HCT116 (cell line): ENCODE data around the gene KANK4. TPM values are rescaled to one million over a fixed set of nuclear protein-coding genes. Genes with fewer than 3 reads are reported as not detected.

Experiments used
- ATAC-seq: fragments of 200-7000 bp; cut with Tn5 transposase; 2 replicates; pipeline ENCODE4 v1.9.1; 2020; ENCODE audit warnings: mild to moderate bottlenecking, moderate library complexity
- BruUV-seq: library from RNA; stranded (reverse); fragments of 400-500 nt; replicated peaks from 2 replicates; lab custom pipeline; 2021; lab: Mats Ljungman, UMichigan
- CTCF ChIA-PET: fragments of 300-600 bp; sonication (Branson Sonifier 250); formaldehyde crosslinking; loops from one replicate; lab custom pipeline; 2021; ENCODE audit warnings: antibody characterized with exemption; lab: Charles Lee
- POLR2A ChIA-PET: fragments of 300-600, 350-600 bp; sonication (Branson Sonifier 250); formaldehyde crosslinking; loops from one replicate; lab custom pipeline; 2021; ENCODE audit warnings: antibody characterized with exemption; lab: Charles Lee
- RAD21 ChIA-PET, 2 experiments: fragments of 300-600 bp; sonication (Branson Sonifier 250); formaldehyde crosslinking; loops; one replicate each; lab custom pipeline; 2023; ENCODE audit warnings: low total read pairs in 2 of 2; ENCODE audit not compliant: uncharacterized antibody in 2 of 2, unreplicated experiment in 2 of 2, low non-redundant PET in 1 of 2; lab: Charles Lee
- DNase-seq: peaks from one replicate; pipeline ENCODE4 v3.0.0-alpha.2; 2010; ENCODE audit warnings: low read depth, low spot score
- H2AFZ ChIP-seq: fragments of 200-600 bp; shearing (Covaris generic), sonication (generic); 2 replicates; pipeline ENCODE4 v1.6.1; 2017; ENCODE audit warnings: low read depth, mixed run types, mixed read lengths, antibody characterized with exemption, low read length; ENCODE audit not compliant: poor library complexity, severe bottlenecking
- H3K27ac ChIP-seq: 2 replicates; pipeline ENCODE4 v1.5.1; 2012; ENCODE audit warnings: low read depth, low read length
- H3K27me3 ChIP-seq: fragments of 200-600 bp; sonication (generic); 2 replicates; pipeline ENCODE4 v1.6.1; 2016; ENCODE audit warnings: mixed run types, low read length, mixed read lengths; ENCODE audit not compliant: insufficient read depth
- H3K36me3 ChIP-seq, 2 experiments: fragments of 200-500 bp in 1 of 2; fragments of 200-600 bp in 1 of 2; sonication (Bioruptor generic) in 1 of 2; sonication (generic) in 1 of 2; 2 replicates each; pipeline versions ENCODE4 v1.5.1 to v1.6.1; 2014 to 2016; ENCODE audit warnings: low read length in 2 of 2, inconsistent platforms in 1 of 2, mixed read lengths in 1 of 2, mixed run types in 1 of 2; ENCODE audit not compliant: insufficient read depth in 2 of 2, control insufficient read depth in 1 of 2
- H3K4me1 ChIP-seq, 2 experiments: fragments of 200-600 bp in 1 of 2; sonication (generic) in 1 of 2; 2 replicates each; pipeline versions ENCODE4 v1.5.1 to v1.6.1; 2012 to 2017; ENCODE audit warnings: low read length in 2 of 2, inconsistent platforms in 1 of 2, mild to moderate bottlenecking in 1 of 2, mixed read lengths in 1 of 2, mixed run types in 1 of 2, moderate library complexity in 1 of 2; ENCODE audit not compliant: insufficient read depth in 2 of 2, control insufficient read depth in 1 of 2
- H3K4me2 ChIP-seq: fragments of 200-600 bp; sonication (generic); 2 replicates; pipeline ENCODE4 v1.6.1; 2017; ENCODE audit warnings: mixed run types, low read length, mixed read lengths
- H3K4me3 ChIP-seq, 2 experiments: fragments of 200-600 bp in 1 of 2; sonication (generic) in 1 of 2; replicated peaks in 1 of 2; 2 replicates each; pipeline ENCODE4 v1.5.1; 2011 to 2016; ENCODE audit warnings: low read length in 2 of 2, control low read depth in 1 of 2, low read depth in 1 of 2, mild to moderate bottlenecking in 1 of 2, mixed read lengths in 1 of 2, mixed run types in 1 of 2
- H3K79me2 ChIP-seq: fragments of 200-600 bp; sonication (generic); 2 replicates; pipeline ENCODE4 v1.6.1; 2017; ENCODE audit warnings: mild to moderate bottlenecking, mixed run types, low read length, moderate library complexity, mixed read lengths; ENCODE audit not compliant: insufficient read depth
- H3K9ac ChIP-seq: fragments of 200-600 bp; sonication (generic); 2 replicates; pipeline ENCODE4 v1.6.1; 2016; ENCODE audit warnings: low read length, mixed read lengths
- H3K9me2 ChIP-seq: fragments of 200-600 bp; sonication (generic), shearing (Covaris generic); 2 replicates; pipeline ENCODE4 v1.6.1; 2017; ENCODE audit warnings: mixed run types, mild to moderate bottlenecking, moderate library complexity; ENCODE audit not compliant: insufficient read depth
- H3K9me3 ChIP-seq, 2 experiments: fragments of 200-500 bp in 1 of 2; fragments of 200-600 bp in 1 of 2; sonication (Bioruptor generic) in 1 of 2; sonication (generic) in 1 of 2; 2 replicates each; pipeline ENCODE4 v1.6.1; 2014 to 2017; ENCODE audit warnings: low read length in 2 of 2, mixed read lengths in 2 of 2, inconsistent platforms in 1 of 2, low read depth in 1 of 2, mild to moderate bottlenecking in 1 of 2, mixed run types in 1 of 2, moderate library complexity in 1 of 2; ENCODE audit not compliant: control insufficient read depth in 1 of 2, insufficient read depth in 1 of 2
- H4K20me1 ChIP-seq: fragments of 200-600 bp; sonication (generic), shearing (Covaris generic); 2 replicates; pipeline ENCODE4 v1.6.1; 2017; ENCODE audit warnings: mixed run types, mild to moderate bottlenecking, moderate library complexity; ENCODE audit not compliant: insufficient read depth
- CBX3 ChIP-seq: IDR thresholded peaks from 2 replicates; pipeline ENCODE4 v1.6.1; 2012; ENCODE audit warnings: low read depth
- CEBPB ChIP-seq: IDR thresholded peaks from 2 replicates; pipeline ENCODE4 v1.6.1; 2012; ENCODE audit warnings: low read depth
- ELF1 ChIP-seq: IDR thresholded peaks from 2 replicates; pipeline ENCODE4 v1.6.1; 2012; ENCODE audit warnings: low read depth, borderline replicate concordance
- EZH2 ChIP-seq: fragments of 200-600 bp; sonication (generic); IDR thresholded peaks from 2 replicates; pipeline ENCODE4 v1.6.1; 2017; ENCODE audit warnings: antibody characterized with exemption, mixed run types
- FOSL1 ChIP-seq: IDR thresholded peaks from 2 replicates; pipeline ENCODE4 v1.6.1; 2012; ENCODE audit warnings: low read depth
- JUND ChIP-seq: IDR thresholded peaks from 2 replicates; pipeline ENCODE4 v1.6.1; 2012
- POLR2A ChIP-seq: IDR thresholded peaks from 2 replicates; pipeline ENCODE4 v1.7.0; 2011; ENCODE audit warnings: borderline replicate concordance; ENCODE audit not compliant: insufficient read depth, insufficient read length; ENCODE audit errors: extremely low read depth
- POLR2AphosphoS5 ChIP-seq: IDR thresholded peaks from 2 replicates; pipeline ENCODE4 v1.6.1; 2011; ENCODE audit warnings: mild to moderate bottlenecking, low read depth, low read length, moderate library complexity
- RAD21 ChIP-seq: IDR thresholded peaks from 2 replicates; pipeline ENCODE4 v1.6.1; 2012; ENCODE audit warnings: low read depth, mild to moderate bottlenecking
- SP1 ChIP-seq: IDR thresholded peaks from 2 replicates; pipeline ENCODE4 v1.6.1; 2012; ENCODE audit warnings: low read depth
- YY1 ChIP-seq: IDR thresholded peaks from 2 replicates; pipeline ENCODE4 v1.6.1; 2011; ENCODE audit warnings: low read length, low read depth, moderate library complexity, mild to moderate bottlenecking; ENCODE audit not compliant: insufficient replicate concordance; ENCODE audit errors: extremely low read depth
- ZFX ChIP-seq: fragments of 450-650 bp; IDR thresholded peaks from 2 replicates; pipeline ENCODE4 v1.6.1; 2017
- intact Hi-C: fragments of 100-400 bp; cut with micrococcal nuclease; formaldehyde crosslinking; loops from 2 replicates; pipeline ENCODE4 v1.10.0; 2022
- total RNA-seq: library from RNA; stranded (reverse); gene quantifications from one replicate; pipeline ENCODE4 v1.2.1, GENCODE V29; 2021; ENCODE audit not compliant: unreplicated experiment
- TF ChIP-seq, protein P1 (sequence below): IDR thresholded peaks from 2 replicates; pipeline ENCODE4 v1.6.1; 2012
- TF ChIP-seq, protein P2 (sequence below): IDR thresholded peaks from 2 replicates; pipeline ENCODE4 v1.6.1; 2012; ENCODE audit warnings: low read depth
- TF ChIP-seq, protein P3 (sequence below): IDR thresholded peaks from 2 replicates; pipeline ENCODE4 v1.6.1; 2012

The KANK4 gene
- total RNA-seq, 1 experiment from 2014 or later: not detected

DNA sequence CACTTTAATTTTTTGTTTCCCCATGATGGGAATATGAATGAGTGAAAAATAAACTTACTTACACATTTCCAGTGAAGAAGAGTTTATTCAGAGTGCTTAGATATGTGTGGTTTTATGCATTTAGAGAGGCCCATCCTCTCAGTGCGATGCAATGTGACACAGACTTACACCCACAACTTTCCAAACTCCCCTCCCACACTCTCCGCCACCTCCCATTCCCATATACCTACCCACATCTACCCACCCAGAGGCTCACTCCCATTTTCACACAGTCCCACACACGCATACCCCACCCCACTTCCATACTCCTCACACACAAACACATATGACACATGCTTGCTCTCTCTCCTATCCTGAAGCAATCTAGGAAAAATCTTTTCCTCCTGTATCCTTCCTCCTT, 21.9 kb upstream of the KANK4 start:
- H3K9ac ChIP-seq: no peak overlapping the region
- no peak overlapping the region for H3K4me2 ChIP-seq
- no peak for TF ChIP-seq POLR2A
- no peak for TF ChIP-seq EZH2
- no peak for TF ChIP-seq ELF1
- TF ChIP-seq YY1: no peak
- no peak for TF ChIP-seq RAD21
- H3K79me2 ChIP-seq: no peaks in the 10 kb centered on the region
- POLR2A ChIA-PET: no interaction called here
- BruUV-seq: no TSS peak
- no peaks in the 10 kb centered on the region for H3K4me1 ChIP-seq
- no peak overlapping the region for H3K4me3 ChIP-seq
- H3K9me3 ChIP-seq: no peaks in the 10 kb centered on the region
- no peaks in the 10 kb centered on the region for H3K27me3 ChIP-seq
- CTCF ChIA-PET: no interaction called here
- intact Hi-C loops: no loop called here
- DNase-seq (no peak), ATAC-seq (no peak)
- no peaks in the 10 kb centered on the region for H3K36me3 ChIP-seq
- no peaks in the 10 kb centered on the region for H4K20me1 ChIP-seq
- H3K9me2 ChIP-seq: no peaks in the 10 kb centered on the region
- H3K27ac ChIP-seq: no peak overlapping the region
- H2AFZ ChIP-seq: no peak overlapping the region
- RAD21 ChIA-PET: no interaction called here

DNA sequence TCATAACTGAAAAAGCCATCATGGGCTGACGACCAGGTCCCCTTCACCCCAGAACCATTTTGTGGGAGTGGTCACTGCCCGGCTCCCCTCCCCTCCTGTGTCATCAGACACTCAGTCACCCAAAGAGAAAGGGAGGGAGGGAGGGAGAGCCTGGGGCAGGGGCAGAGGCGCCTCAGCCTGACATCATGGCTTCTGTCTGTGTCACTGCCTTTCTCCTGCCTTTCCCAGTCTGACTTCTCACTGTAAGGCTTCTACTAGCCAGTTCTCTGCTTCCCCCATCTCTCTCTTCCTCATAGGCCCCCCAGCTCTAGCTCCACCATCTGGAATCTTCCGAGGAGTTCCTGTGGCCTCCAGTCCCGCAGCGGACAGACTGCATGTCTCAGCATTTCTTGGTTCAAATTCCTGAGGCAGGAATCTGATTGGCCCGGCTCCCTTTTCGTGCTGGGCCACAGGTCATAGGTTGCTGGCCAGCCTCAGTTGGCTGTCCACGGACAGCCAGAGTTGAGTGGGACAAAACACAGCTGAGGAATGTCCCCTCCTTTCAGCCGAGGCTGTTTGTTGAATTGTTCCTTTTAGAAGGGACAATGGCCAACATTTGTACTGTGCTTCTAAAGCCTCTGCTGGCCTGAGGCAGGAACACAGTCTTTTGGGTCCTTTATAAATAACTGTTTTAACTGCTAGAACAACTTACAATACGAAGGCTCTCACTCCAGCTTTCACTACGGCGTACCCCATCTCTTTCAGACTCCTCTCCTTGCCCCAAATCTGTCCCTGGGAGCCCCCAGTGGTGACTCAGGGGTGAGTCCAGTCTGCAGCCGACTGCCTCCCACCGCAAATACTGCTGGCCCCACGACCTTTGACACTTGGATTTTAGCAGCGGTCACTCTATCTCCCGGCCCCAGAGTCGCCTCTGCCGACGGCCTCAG, 18.7 kb upstream of the KANK4 start:
- no TSS peak for BruUV-seq
- H3K9me2 ChIP-seq: no peaks in the 10 kb centered on the region
- H3K9ac ChIP-seq: no peak overlapping the region
- CTCF ChIA-PET: interaction anchor here (1.0 kb wide), 1 partner anchor 43 kb away, joined by 3 read pairs; no protein-coding TSS in a partner anchor
- H4K20me1 ChIP-seq: no peaks in the 10 kb centered on the region
- H3K9me3 ChIP-seq: no peaks in the 10 kb centered on the region
- ATAC-seq (peak; percentile 44; the same call in 1 of the 2 replicates), DNase-seq (no peak)
- RAD21 ChIA-PET: no interaction called here
- H3K4me2 ChIP-seq: no peak overlapping the region
- H3K27ac ChIP-seq: no peak overlapping the region
- peaks cover 0 to 17% of the 10 kb centered on the region in 2 experiments; a peak in 2 of 4 replicates for H3K4me1 ChIP-seq
- no peaks in the 10 kb centered on the region for H3K79me2 ChIP-seq
- intact Hi-C loops: no loop called here
- no peak overlapping the region for H3K4me3 ChIP-seq
- no peaks in the 10 kb centered on the region for H3K27me3 ChIP-seq
- H3K36me3 ChIP-seq: no peaks in the 10 kb centered on the region
- TF ChIP-seq CEBPB (no peak), POLR2AphosphoS5 (no peak), SP1 (no peak), EZH2 (no peak), CBX3 (no peak), ELF1 (no peak), YY1 (no peak), POLR2A (no peak), JUND (no peak), FOSL1 (no peak), RAD21 (no peak), ZFX (no peak)
- TF ChIP-seq, protein P1, sequence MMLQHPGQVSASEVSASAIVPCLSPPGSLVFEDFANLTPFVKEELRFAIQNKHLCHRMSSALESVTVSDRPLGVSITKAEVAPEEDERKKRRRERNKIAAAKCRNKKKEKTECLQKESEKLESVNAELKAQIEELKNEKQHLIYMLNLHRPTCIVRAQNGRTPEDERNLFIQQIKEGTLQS: no peak
- TF ChIP-seq, protein P2, sequence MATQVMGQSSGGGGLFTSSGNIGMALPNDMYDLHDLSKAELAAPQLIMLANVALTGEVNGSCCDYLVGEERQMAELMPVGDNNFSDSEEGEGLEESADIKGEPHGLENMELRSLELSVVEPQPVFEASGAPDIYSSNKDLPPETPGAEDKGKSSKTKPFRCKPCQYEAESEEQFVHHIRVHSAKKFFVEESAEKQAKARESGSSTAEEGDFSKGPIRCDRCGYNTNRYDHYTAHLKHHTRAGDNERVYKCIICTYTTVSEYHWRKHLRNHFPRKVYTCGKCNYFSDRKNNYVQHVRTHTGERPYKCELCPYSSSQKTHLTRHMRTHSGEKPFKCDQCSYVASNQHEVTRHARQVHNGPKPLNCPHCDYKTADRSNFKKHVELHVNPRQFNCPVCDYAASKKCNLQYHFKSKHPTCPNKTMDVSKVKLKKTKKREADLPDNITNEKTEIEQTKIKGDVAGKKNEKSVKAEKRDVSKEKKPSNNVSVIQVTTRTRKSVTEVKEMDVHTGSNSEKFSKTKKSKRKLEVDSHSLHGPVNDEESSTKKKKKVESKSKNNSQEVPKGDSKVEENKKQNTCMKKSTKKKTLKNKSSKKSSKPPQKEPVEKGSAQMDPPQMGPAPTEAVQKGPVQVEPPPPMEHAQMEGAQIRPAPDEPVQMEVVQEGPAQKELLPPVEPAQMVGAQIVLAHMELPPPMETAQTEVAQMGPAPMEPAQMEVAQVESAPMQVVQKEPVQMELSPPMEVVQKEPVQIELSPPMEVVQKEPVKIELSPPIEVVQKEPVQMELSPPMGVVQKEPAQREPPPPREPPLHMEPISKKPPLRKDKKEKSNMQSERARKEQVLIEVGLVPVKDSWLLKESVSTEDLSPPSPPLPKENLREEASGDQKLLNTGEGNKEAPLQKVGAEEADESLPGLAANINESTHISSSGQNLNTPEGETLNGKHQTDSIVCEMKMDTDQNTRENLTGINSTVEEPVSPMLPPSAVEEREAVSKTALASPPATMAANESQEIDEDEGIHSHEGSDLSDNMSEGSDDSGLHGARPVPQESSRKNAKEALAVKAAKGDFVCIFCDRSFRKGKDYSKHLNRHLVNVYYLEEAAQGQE: no peak
- TF ChIP-seq, protein P3, sequence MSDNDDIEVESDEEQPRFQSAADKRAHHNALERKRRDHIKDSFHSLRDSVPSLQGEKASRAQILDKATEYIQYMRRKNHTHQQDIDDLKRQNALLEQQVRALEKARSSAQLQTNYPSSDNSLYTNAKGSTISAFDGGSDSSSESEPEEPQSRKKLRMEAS: no peak
- no peak overlapping the region for H2AFZ ChIP-seq
- POLR2A ChIA-PET: no interaction called here
